Measurements from ENCODE around the gene ZNF304. TPM values are rescaled to one million over a fixed set of nuclear protein-coding genes. Genes with fewer than 3 reads are reported as not detected.
A peak's percentile ranks its signal among the peaks of the same experiment; 100 is the strongest.

The ZNF304 gene
- total and polyA plus RNA-seq, 7 experiments from 2014 or later: 3.3 to 12.5 (median 6.4) TPM

- H3K4me1 Mint-ChIP-seq: no peaks in the 10 kb centered on the region
- ChIA-PET POLR2A (no interaction called here), CTCF (no interaction called here)
- no peak overlapping the region for H3K4me3 Mint-ChIP-seq
- no peak overlapping the region for H3K27ac Mint-ChIP-seq
- Histone ChIP-seq H3K4me3 (ENCODE audit: low read length) (no peak overlapping the region), H3K9me3 (ENCODE audit: control insufficient read depth in 2 of 3, low read length in 3 of 3) (peaks cover 5 to 50% (median 20%) of the 10 kb centered on the region in 3 experiments), H3K27me3 (ENCODE audit: control insufficient read depth in 2 of 2, insufficient read depth in 2 of 2, low read length in 2 of 2) (no peaks in the 10 kb centered on the region), H3K27ac (ENCODE audit: low read depth, low read length) (no peak overlapping the region), H3K4me1 (ENCODE audit: control insufficient read depth in 2 of 2, insufficient read depth in 2 of 2, low read length in 2 of 2) (no peaks in the 10 kb centered on the region), H3K36me3 (ENCODE audit: control insufficient read depth in 2 of 3, insufficient read depth in 3 of 3, low read length in 3 of 3) (peaks cover 0 to 11% (median 5%) of the 10 kb centered on the region in 3 experiments)
- H3K27me3 Mint-ChIP-seq: peaks cover 0 to 3% (median 0%) of the 10 kb centered on the region in 5 donors
- intact Hi-C loops (cut with micrococcal nuclease): loop anchor here in 1 of 2 donors (10.0 kb wide), 1 partner anchor 434 kb away; the partner anchor contains the start of gene ZNF552
- DNase-seq: no peak
- no peak for ATAC-seq
- peaks cover 26 to 35% (median 32%) of the 10 kb centered on the region in 5 donors for H3K36me3 Mint-ChIP-seq
- H3K9me3 Mint-ChIP-seq: peaks cover 0 to 80% (median 45%) of the 10 kb centered on the region in 11 donors
Measured at GRCh38 chr19:57380923-57381322, 29.9 kb downstream of the ZNF304 start.

GRCh38 chr19:57382806-57383488, 31.9 kb downstream of the ZNF304 start:
- Mint-ChIP-seq H3K27me3 (peaks cover 0 to 3% (median 0%) of the 10 kb centered on the region in 5 donors), H3K4me3 (no peak overlapping the region), H3K36me3 (peaks cover 14 to 30% (median 16%) of the 10 kb centered on the region in 5 donors), H3K9me3 (peaks cover 6 to 74% (median 32%) of the 10 kb centered on the region in 11 donors), H3K4me1 (no peaks in the 10 kb centered on the region), H3K27ac (no peak overlapping the region)
- ChIA-PET POLR2A (interaction anchor here (0.7 kb wide), 1 partner anchor 111 kb away, joined by 3 read pairs; no protein-coding TSS in a partner anchor), CTCF (interaction anchor here (0.6 kb wide), 1 partner anchor 25 kb away, joined by 3 read pairs; no protein-coding TSS in a partner anchor)
- DNase-seq (no peak), ATAC-seq (no peak)
- Histone ChIP-seq H3K4me1 (ENCODE audit: control insufficient read depth in 2 of 2, insufficient read depth in 2 of 2, low read length in 2 of 2) (no peaks in the 10 kb centered on the region), H3K9me3 (ENCODE audit: control insufficient read depth in 2 of 3, low read length in 3 of 3) (peaks cover 5 to 30% (median 7%) of the 10 kb centered on the region in 3 experiments), H3K27me3 (ENCODE audit: control insufficient read depth in 2 of 2, insufficient read depth in 2 of 2, low read length in 2 of 2) (no peaks in the 10 kb centered on the region), H3K4me3 (ENCODE audit: low read length) (no peak overlapping the region), H3K36me3 (ENCODE audit: control insufficient read depth in 2 of 3, insufficient read depth in 3 of 3, low read length in 3 of 3) (peaks cover 0 to 1% (median 0%) of the 10 kb centered on the region in 3 experiments), H3K27ac (ENCODE audit: low read depth, low read length) (no peak overlapping the region)
- intact Hi-C loops (cut with micrococcal nuclease): loop anchor here in 1 of 2 donors (10.0 kb wide), 1 partner anchor 432 kb away; the partner anchor contains the start of gene ZNF552

GRCh38 chr19:57389194-57389729, 38.2 kb downstream of the ZNF304 start:
- H3K27ac Mint-ChIP-seq: peak overlapping the region; percentile 91 to 100 (median 97)
- Histone ChIP-seq H3K27me3 (ENCODE audit: control insufficient read depth in 2 of 2, insufficient read depth in 2 of 2, low read length in 2 of 2) (no peaks in the 10 kb centered on the region), H3K27ac (ENCODE audit: low read depth, low read length) (peak overlapping the region; percentile 93), H3K9me3 (ENCODE audit: control insufficient read depth in 2 of 3, low read length in 3 of 3) (peaks cover 0 to 9% (median 0%) of the 10 kb centered on the region in 3 experiments), H3K4me1 (ENCODE audit: control insufficient read depth in 2 of 2, insufficient read depth in 2 of 2, low read length in 2 of 2) (peaks cover 13 to 15% of the 10 kb centered on the region in 2 donors), H3K4me3 (ENCODE audit: low read length) (peak overlapping the region; percentile 72), H3K36me3 (ENCODE audit: control insufficient read depth in 2 of 3, insufficient read depth in 3 of 3, low read length in 3 of 3) (peaks cover 0 to 16% (median 6%) of the 10 kb centered on the region in 3 experiments)
- DNase-seq (no peak), ATAC-seq (no peak)
- intact Hi-C loops (cut with micrococcal nuclease): loop anchor here (1.0 to 10.0 kb wide), 21 partner anchors 22 to 916 kb away; partner anchors contain the start of genes TRAPPC2B (in 2 of the 2), ZNF17 (in 2 of the 2), ZNF304 (in 2 of the 2) and ZNF417 (in 2 of the 2)
- H3K9me3 Mint-ChIP-seq: peaks cover 1 to 82% (median 26%) of the 10 kb centered on the region in 11 donors
- peak overlapping the region; percentile 89 to 100 (median 97) for H3K4me3 Mint-ChIP-seq
- peaks cover 11 to 41% (median 27%) of the 10 kb centered on the region in 7 donors for H3K4me1 Mint-ChIP-seq
- CTCF ChIA-PET: interaction anchor here (0.6 to 0.9 kb wide), 3 partner anchors 17 to 514 kb away, joined by 3 to 5 read pairs (median 4); partner anchors contain the start of gene ZNF304
- H3K27me3 Mint-ChIP-seq: no peaks in the 10 kb centered on the region
- H3K36me3 Mint-ChIP-seq: peaks cover 15 to 50% (median 46%) of the 10 kb centered on the region in 5 donors
- POLR2A ChIA-PET: interaction anchor here (0.7 to 2.0 kb wide), 14 partner anchors 21 to 985 kb away, joined by 3 to 10 read pairs (median 4); partner anchors contain the start of genes TRAPPC2B, ZNF17, ZNF274 and ZNF304

GRCh38 chr19:57389730-57390598, 38.9 kb downstream of the ZNF304 start, which contains the start of gene ZNF548:
Gene ZNF548 (plus strand): TSS chr19:57389854. CDS start chr19:57390100, 246 bp downstream.
- intact Hi-C loops (cut with micrococcal nuclease): loop anchor here (1.0 to 10.0 kb wide), 21 partner anchors 21 to 915 kb away; partner anchors contain the start of genes TRAPPC2B (in 2 of the 2), ZNF17 (in 2 of the 2), ZNF304 (in 2 of the 2) and ZNF417 (in 2 of the 2)
- Histone ChIP-seq H3K9me3 (ENCODE audit: control insufficient read depth in 2 of 3, low read length in 3 of 3) (peaks cover 0 to 12% (median 0%) of the 10 kb centered on the region in 3 experiments), H3K36me3 (ENCODE audit: control insufficient read depth in 2 of 3, insufficient read depth in 3 of 3, low read length in 3 of 3) (peaks cover 0 to 23% (median 7%) of the 10 kb centered on the region in 3 experiments), H3K27me3 (ENCODE audit: control insufficient read depth in 2 of 2, insufficient read depth in 2 of 2, low read length in 2 of 2) (no peaks in the 10 kb centered on the region), H3K4me1 (ENCODE audit: control insufficient read depth in 2 of 2, insufficient read depth in 2 of 2, low read length in 2 of 2) (peaks cover 13 to 15% of the 10 kb centered on the region in 2 donors), H3K4me3 (ENCODE audit: low read length) (peak within 1 kb of the TSS; percentile 72), H3K27ac (ENCODE audit: low read depth, low read length) (peak within 1 kb of the TSS; percentile 93)
- Mint-ChIP-seq H3K9me3 (peaks cover 6 to 83% (median 31%) of the 10 kb centered on the region in 11 donors), H3K27me3 (no peaks in the 10 kb centered on the region), H3K36me3 (peaks cover 21 to 57% (median 53%) of the 10 kb centered on the region in 5 donors), H3K4me1 (peaks cover 11 to 45% (median 29%) of the 10 kb centered on the region in 7 donors), H3K4me3 (peak within 1 kb of the TSS; percentile 89 to 100 (median 97)), H3K27ac (peak within 1 kb of the TSS; percentile 91 to 100 (median 97))
- DNase-seq (peak; percentile 85 to 99 (median 92)), ATAC-seq (peak; percentile 98)
- CTCF ChIA-PET: interaction anchor here (0.6 to 0.9 kb wide), 2 partner anchors 39 to 514 kb away, joined by 4 to 5 read pairs; partner anchors contain the start of gene ZNF304
- POLR2A ChIA-PET: interaction anchor here (0.7 to 2.0 kb wide), 14 partner anchors 20 to 986 kb away, joined by 3 to 10 read pairs (median 4); partner anchors contain the start of genes TRAPPC2B, ZNF17, ZNF274 and ZNF304

GRCh38 chr19:57395710-57396109, 44.6 kb downstream of the ZNF304 start:
- intact Hi-C loops (cut with micrococcal nuclease): no loop called here
- POLR2A ChIA-PET: no interaction called here

More at GRCh38 chr19:57395710-57396109, 44.6 kb downstream of the ZNF304 start:
- H3K4me1 Mint-ChIP-seq: peaks cover 8 to 25% (median 14%) of the 10 kb centered on the region in 7 donors
- H3K36me3 Mint-ChIP-seq: peaks cover 66 to 99% (median 93%) of the 10 kb centered on the region in 5 donors
- Histone ChIP-seq H3K27ac (ENCODE audit: low read depth, low read length) (no peak overlapping the region), H3K9me3 (ENCODE audit: control insufficient read depth in 2 of 3, low read length in 3 of 3) (peaks cover 0 to 56% (median 19%) of the 10 kb centered on the region in 3 experiments), H3K4me3 (ENCODE audit: low read length) (no peak overlapping the region), H3K4me1 (ENCODE audit: control insufficient read depth in 2 of 2, insufficient read depth in 2 of 2, low read length in 2 of 2) (peaks cover 2 to 4% of the 10 kb centered on the region in 2 donors), H3K36me3 (ENCODE audit: control insufficient read depth in 2 of 3, insufficient read depth in 3 of 3, low read length in 3 of 3) (peaks cover 24 to 75% (median 27%) of the 10 kb centered on the region in 3 experiments), H3K27me3 (ENCODE audit: control insufficient read depth in 2 of 2, insufficient read depth in 2 of 2, low read length in 2 of 2) (no peaks in the 10 kb centered on the region)
- no peaks in the 10 kb centered on the region for H3K27me3 Mint-ChIP-seq
- CTCF ChIA-PET: no interaction called here
- DNase-seq (no peak), ATAC-seq (no peak)
- peak overlapping the region in 1 of 9 donors; percentile 66 for H3K27ac Mint-ChIP-seq
- H3K4me3 Mint-ChIP-seq: no peak overlapping the region
- H3K9me3 Mint-ChIP-seq: peaks cover 33 to 98% (median 63%) of the 10 kb centered on the region in 11 donors
